SW 1271 (cell line): Measurements from ENCODE around the gene CD79A.
"Not testable (repeated sequence)": the region's sequence is repeated elsewhere in the genome, so short reads cannot be mapped to it uniquely, and the experiment has no call there.

ENCODE experiments used
- DNase-seq, 2 experiments: peaks; one replicate each; lab custom pipeline; 2025; lab: John Stamatoyannopoulos, UW

The CD79A gene

DNA sequence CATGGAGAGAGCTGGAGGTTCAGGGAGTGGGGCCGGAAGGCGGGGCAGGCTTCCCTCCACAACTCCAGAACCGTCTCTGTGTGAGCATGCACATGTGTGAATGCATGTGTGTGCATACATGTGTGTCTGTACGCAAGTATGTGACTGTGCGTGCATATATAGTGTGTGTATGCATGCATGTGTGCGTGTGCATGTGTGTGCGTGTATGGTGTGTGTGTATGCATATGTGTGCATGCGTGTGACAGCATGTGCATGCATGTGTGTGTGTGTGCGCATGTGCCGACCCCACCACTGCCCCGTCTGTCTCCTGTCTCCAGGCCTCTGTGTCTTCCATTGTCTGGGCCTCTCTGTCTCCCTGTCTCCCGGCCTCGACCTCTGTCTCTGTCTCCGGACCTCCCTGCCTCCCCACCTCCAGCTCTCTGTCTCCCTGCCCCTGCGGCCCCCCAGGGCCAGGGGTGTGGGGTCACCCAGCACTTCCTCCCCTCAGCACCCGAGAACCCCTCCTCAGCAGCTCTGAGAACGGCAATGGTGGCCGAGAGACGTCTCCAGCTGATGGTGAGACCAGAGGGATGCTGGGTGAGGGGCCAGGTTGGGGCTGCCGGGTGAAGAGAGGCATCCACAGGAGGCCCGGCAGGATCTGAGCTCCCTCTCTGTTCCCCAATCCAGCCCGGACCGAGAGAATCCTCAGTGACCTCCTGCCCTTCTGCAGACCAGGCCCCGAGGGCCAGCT, 28.4 kb downstream of the CD79A start:
- no peak for DNase-seq

DNA sequence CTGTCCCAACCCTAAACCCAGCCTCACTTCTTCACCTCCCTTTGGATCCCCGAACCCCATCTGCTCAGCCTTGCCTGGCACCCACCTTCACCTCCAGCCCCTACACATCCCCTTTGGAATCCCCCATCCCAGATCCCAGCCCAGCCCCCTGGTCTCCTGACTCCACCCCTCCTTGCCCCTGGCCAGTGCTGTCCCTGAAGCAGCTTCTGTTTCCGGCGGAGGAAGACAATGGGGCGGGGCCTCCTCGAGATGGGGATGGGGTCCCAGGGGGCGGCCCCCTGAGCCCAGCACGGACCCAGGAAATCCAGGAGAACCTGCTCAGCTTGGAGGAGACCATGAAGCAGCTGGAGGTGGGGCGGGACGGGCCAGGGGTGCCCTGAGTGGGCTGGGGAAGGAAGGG, 29.2 kb downstream of the CD79A start:
- no peak for DNase-seq

DNA sequence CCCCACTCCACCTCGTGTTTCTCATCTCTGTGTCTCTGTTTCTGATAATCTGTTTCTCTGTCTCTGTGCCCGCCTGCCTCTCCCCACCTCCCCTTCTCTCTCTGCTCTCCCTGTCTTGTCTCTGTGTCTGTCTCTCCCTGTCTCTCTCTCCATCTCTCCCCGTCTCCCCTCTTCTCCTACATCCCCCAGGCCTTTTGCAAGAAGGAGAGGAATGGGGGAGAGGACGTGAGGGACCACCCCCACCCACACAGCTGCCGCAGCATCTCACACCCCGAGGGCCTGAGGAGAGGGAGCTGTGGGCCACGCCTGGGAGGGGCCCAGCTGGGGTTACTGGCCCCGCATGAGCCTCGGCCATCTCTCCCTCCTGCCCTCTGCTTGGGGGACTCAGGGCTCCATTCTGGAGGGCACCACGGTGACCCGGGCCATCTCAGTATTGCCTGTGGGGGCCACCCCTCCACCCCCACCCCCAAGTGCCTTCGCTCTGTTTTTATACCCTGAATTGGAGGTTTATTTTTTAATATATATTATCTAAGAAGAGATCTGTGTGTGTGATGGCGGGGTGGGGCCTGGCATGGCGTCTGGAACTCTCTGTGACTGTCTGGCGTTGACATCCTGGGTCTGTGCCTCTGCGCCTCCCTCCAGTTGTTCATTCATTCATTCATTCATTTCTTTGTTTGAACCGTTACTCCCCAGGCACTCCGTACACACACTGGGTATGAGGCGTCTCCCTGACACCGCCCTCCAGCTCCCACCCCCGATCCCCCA, 30.0 kb downstream of the CD79A start:
- DNase-seq = no peak

DNA sequence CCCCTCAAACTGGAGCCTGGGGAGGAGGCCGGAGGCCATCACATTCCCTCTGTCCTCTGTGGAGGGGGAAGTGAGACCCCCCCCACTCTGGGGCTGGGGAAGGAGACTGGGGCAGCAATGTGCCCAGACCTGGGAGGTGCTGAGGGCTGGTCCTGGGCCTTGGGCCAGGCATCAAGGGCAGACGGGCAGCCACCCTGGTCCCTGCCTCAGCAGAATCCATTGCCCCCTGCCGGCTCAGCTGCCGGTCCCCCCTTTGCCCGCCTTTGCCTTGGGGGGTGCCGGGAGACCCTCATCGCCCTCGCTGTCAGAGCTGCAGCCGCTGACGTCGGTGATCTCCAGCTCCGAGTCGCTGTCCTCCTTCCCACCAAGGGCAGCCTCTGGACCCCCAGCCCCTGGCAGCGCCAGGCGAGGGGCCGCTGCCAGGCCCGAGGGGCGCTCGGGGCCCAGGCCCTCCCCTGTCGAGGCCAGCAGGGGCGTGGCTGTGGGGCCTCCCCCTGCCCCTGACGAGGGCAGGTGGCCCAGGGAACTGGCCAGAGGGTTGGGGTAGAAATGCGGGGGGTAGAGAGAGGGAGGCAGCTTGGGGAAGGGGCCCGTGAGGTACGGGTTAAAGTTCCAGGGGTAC, 31.0 kb downstream of the CD79A start:
- DNase-seq = no peak

DNA sequence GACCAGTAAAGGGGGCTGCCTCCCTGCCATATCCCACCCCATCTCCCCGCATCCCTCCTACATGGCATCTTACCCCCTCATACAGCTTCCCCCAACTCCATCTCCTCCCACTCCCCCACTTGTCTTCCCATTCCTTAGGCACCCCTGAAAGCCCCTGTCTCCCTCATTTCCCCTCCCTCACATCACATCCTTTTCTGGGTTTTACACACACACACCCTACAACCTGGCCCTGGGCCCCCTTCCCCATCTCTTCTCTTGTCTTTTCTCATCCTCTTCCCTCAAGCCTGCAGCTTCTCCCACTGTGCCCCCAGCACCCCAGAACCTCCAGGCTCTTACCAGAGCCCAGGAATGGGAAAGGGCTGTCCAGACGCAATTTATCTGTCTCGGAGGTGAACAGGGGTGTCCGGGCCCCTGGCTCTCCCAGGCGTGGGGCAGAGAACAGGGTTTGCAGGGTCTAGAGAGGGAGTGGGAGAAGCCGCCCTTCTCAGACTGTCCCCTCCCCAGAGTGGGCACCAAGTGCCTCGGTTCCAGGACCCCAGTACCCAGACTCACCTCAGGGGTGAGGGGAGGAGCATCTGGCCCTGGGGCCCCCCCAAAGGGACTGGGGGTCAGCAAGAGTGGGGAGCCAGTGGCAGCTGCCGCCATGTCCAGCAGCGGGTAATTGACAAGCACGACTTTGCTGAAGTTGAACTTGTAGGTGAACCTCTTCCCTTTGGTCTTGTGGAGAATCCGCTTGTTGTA, 31.8 kb downstream of the CD79A start:
- no peak for DNase-seq

DNA sequence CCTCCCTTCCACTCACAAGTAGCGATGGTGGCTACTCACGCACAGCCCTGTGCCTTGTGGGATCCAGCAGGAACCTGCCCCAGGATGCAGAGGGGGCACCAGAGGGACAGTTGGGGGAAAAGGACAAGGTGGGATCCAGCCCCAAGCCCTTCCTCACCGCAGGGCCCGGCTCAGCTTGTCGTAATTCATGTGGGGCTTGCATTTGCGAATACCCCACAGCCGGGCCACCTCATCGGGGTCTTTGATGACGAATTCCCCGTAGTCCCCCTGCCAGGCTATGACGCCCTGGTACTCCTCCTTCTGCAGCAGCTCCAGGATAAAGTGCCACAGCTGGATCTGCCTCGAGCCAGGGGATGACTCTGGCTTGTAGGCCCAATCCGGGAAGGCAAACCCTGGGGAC, 32.6 kb downstream of the CD79A start:
- DNase-seq = no peak

DNA sequence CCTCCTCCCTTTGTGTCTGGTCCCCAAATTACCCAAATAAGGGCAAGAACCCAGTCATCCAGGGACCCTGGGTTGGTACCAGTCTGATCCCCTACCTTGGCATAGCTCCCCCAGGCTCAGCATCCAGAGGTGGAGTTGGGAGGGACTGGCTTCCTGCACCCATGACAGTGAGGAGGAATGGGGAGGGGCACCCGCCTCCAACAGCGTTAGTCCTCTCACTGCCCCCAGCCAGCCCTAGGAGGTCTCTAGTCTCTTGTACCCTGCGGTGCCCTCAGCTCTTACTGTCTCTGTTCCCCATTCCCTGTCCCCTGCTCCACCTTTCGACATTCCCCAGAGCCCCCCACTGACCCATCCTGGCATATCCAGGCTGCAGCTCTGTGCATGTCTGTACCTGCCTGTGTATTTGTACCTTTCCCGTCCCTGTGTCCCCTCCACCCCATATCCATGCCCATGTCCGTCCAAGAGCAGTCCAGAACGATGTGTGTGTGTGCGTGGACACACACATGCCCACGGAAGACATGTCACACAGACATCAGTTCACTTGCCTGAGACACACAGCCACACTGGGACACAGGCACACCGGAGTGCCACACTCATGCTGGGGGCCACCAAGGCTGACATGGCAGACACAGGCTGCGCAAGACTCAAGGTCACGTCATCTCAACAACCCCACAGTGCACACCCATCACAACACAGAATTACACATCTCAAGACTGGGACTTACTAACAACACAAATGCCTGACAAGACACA, 33.3 kb downstream of the CD79A start:
- DNase-seq = no peak

DNA sequence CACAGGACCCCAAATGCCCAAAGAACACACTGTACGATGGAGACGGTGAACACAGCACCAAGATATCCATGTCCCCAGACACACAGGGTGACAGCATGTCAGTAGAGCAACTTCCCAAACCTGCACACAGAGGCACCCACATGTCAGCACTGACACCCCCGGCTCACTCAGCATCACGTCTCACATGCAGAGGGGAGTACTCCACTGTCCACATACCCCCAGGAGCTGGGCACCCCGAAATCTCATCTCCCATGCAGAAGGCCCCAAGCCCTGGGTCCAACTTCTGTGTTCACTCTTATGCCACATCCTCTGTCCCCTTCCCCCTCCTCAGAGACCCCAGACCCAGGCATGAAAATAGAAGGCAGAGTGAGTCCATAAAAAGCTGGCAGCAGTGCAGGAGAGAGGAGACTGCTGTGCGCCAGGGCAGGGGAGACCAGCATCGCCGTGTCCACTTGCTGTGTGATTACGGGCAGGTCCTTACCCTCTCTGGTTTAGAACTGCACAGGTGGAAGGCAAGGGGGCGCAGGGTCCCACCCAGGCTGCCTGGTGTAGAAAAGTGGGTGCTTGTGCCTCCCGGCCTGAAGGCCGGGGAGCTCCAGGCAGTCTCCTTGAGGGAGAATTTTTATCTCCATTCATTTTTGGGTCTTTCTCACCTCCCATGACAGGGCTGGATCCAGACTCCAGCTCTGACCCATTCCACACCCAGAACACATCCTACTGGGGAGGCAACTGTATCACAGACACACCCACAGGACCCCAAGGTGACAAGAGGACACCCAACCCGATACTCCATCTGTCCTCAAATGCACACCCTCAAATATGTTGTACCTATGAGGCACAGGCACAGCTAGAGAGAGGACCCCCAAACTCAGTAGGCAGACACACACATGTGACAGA, 34.2 kb downstream of the CD79A start:
- no peak for DNase-seq

DNA sequence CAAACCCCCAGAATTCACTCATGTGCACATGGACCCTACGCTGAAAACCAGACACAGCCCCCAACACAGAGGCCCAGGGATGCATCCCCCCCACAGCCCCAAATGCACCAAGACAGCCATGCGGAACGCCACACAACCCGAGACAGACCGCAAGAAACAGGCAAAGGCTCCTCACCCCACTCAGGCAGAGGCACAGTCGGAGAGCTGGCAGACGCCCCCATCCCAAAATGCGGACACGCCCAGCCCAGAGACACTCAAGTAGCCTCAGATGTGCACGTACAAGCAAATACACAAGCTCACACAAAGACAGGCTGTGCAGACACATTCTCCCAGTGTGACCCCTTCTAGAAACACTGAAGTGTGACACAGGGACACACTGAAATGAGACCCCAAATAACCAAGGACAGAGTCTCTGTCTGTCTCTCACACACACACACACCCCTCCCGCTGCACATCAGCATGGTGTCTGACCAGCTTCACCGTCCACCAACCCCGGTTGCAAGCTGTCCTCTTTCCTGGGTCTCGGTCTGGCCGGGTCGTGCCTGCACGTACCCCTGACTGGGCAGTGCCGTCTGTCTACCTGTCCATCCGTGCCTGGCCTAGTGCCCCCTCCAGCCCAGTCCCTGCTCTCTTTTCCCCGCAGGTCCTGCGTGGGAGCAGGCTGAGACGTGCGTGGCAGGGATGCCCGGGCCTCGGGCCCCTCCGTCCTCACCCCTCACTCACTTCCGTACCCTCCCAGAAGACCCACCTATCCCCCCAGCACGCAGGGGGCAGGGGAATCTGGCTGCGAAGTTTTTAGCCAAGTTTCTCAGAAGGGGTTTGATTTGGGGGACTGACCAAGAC, 35.0 kb downstream of the CD79A start:
- DNase-seq = no peak

DNA sequence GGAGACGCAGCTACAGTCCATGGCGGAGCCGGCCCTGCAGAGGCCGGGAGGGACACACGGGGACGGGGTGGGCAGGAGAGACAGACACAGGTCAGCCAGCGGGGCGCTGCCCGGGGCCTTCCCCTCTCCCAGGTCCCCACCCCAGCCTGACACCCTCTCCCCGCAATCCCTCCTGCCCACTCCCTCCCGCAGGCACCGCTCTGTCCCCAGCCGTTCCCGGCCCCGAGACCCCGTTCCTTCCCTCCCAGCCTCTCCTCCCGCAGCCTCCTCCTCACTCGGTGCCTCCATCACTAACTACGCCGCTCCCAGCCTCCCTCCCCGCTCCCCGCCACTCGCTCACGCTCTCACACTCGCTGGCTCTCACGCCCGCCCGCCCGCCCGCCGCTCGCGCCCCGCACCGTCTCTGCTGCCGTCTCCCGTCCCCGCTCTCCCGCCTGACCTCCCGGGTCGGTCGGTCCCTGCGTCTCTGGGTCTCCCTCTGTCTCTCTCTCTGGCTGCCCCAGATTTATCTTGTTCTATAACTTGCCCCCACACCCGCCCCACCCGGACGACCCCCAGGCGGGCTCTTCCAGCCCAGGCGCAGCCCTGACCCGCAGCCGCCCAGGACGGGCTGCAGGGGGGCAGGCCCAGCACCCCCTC, 35.9 kb downstream of the CD79A start:
- DNase-seq = no peak

DNA sequence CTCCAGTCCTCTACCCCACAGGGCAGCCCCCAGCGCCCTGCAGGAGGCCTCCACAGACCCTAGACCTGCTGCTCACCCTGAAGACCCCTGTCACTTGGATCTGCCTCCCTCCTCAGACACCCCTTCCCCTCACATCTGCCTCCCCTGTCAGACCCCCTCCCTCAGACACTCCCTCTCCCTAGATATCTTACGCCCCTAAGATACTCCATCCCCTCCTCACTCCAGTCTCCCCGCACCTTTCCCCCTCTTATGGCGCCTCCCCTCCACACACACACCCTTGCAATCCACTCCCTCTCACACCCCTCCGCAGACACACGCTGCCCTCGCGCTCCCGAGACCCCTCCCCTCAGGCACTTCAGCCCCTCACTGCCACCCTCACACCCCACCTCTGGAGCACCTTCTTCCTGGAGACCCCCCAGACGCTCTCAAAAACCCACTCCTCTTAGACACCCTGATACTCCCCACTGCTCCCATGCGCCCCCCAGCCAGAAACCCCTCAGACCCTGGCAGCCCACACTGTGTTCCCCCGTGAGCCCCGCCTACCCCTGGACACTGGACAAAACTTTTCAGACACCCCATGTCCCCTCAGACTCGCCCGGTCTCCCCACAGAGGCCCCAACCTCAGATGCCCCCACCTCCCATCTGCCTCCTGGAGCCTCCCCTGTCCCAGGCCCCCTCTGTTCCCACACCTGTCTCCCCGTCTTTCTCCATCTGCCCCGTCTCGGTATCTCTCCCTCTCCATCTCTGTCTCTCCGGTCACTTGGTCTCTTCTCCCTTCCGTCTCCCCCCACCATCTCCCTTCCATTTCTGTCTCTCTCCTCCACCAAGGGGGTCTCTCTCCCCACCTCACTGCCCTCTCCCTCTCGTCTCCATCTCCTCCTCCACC, 36.7 kb downstream of the CD79A start:
- DNase-seq = no peak

DNA sequence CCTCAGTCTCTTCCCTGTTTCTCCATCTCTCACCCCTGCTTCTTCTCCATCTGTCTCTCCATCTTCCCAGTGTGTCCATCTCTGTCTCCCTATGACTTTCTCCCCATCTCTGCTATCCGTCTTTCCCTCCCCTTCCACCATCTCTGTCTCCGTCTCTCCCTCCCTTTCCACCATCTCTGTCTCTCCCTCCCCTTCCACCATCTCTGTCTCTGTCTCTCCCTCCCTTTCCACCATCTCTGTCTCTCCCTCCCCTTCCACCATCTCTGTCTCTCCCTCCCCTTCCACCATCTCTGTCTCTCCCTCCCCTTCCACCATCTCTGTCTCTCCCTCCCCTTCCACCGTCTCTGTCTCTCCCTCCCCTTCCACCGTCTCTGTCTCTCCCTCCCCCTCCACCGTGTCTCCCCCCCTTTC, 37.4 kb downstream of the CD79A start:
- DNase-seq = not testable (repeated sequence)

DNA sequence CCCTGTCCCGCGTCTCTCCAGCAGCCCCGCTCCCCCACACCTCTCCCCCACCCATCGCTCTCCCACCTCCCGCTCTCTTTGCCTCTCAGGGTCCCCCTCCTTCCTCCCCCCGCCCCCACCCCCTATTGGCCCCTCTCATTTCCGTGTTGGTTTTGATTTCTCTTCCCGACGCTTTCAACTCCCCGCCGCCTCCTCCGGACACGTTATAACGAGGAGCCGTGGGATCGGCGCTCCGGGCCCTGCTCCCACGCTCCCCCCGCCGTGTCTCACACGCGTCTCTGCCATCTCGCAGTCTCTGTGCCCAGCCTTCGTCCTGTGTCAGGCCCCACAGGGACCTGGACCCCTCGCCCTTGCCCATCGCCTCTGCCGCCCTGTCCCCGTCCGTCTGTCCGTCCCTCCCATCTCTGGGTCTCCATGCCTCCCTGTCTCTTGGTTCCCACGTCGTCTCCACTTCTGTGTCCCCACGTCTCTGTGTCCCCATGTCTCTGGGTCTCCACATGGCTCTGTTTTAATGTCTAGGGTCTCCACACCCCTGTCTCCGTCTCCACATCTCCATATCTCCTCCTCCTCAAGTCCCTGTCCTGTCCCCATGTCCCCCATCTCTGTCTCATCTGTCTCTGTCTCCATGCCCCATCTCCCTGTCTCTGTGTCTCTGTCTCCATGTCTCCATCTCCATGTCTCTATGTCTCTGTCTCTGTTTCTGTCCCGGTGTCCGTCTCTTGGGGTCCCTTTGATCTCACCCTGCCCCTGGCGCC, 38.1 kb downstream of the CD79A start:
- no peak for DNase-seq

DNA sequence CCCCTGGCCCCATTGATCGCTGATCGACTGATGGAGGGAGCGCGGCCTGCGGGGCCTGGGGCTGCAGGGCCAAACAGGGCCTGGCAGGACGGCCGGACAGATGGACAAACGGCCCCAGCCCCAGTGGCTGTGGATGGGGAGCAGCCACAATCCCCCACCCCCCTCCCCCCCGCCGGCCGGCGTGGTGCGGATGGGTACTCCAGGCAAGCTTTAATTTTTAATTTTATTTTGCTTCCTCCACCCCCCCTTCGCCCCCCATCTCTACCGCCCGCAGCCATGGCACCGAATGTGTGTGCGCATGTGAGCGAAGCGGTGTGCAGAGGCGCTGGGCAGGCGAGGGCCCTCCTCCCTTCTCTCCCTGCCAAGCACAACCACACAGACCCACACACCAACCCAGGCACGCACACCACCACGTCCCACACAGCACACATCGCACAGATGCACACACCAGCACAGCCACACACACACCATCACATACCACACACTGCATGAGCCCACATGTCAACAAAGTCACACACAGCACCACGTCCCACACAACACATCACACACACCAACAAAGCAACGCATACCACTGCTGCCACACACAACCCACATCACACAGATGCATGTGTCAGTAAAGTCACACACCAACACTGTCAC, 38.8 kb downstream of the CD79A start:
- DNase-seq = no peak

DNA sequence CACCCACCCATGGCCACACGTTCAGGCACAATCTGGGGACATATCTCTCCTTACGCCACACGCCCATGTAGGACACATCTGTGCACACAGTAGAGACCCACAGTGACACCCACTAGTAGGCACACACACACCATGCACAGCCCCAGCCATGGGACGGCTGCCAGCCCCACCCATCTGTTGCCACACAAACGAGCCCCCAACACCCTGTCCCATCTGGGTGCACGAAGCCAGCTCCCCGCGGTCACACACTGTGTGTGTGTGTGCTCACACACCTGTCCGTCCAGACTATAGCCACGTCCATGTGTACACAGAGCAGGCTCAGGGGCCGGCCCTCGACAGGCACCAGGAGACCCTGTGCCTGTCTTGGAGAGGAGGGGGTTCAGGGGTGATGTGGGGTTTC, 40.6 kb downstream of the CD79A start:
- no peak for DNase-seq

DNA sequence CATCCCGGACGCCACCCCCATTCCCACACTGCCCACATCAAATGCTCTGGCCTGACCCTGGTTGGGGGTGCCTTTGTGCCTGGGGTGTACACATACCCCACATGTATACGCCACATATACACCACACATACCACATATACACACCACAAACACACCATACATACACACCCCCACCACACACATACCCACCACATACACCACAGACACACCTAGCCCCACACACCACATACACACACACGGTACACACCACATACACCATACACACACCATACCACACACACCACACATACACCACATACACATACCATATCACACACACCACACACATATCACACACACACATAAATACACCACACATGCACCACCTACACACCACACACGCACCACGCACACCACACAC, 41.0 kb downstream of the CD79A start:
- DNase-seq = no peak

DNA sequence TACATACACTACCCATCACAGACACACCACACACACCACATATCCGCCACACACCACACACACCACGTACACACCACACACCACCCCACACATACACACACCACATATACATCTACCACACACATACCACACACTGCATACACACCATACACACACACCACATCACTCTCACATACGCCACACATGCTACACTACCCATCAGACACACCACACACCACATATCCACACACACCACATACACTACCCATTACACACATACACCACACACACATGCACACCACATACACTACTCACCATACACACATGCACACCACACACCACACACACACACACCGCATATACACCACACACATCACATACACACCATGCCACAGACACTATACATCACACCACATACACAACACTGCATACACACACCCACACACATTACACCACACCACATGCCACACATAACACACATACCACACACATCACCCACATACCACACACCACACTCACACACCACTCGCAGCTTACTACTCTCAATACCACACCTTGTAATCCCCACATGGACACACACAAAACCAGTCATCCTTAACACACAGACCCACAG, 41.7 kb downstream of the CD79A start:
- no peak for DNase-seq
